Activated CD8-positive, alpha-beta memory T cell treated with anti-CD3 and anti-CD28 coated beads for 36 hours (primary cell): Measurements from ENCODE around the gene DBP. TPM values are rescaled to one million over a fixed set of nuclear protein-coding genes. Genes with fewer than 3 reads are reported as not detected.
"Not testable (repeated sequence)": the region's sequence is repeated elsewhere in the genome, so short reads cannot be mapped to it uniquely, and the experiment has no call there.

Experiments used
- CTCF ChIA-PET: fragments of 350-600 bp; sonication (Branson Sonifier 250); formaldehyde crosslinking; loops from one replicate; lab custom pipeline; 2021; ENCODE audit warnings: antibody characterized with exemption; lab: Charles Lee
- POLR2A ChIA-PET: fragments of 350-600 bp; sonication (Branson Sonifier 250); formaldehyde crosslinking; loops from one replicate; lab custom pipeline; 2021; ENCODE audit warnings: antibody characterized with exemption; lab: Charles Lee
- total RNA-seq, 2 experiments: library from RNA; stranded (reverse); gene quantifications; one replicate each; pipeline ENCODE4 v1.2.3, GENCODE V29; 2021

The DBP gene, protein sequence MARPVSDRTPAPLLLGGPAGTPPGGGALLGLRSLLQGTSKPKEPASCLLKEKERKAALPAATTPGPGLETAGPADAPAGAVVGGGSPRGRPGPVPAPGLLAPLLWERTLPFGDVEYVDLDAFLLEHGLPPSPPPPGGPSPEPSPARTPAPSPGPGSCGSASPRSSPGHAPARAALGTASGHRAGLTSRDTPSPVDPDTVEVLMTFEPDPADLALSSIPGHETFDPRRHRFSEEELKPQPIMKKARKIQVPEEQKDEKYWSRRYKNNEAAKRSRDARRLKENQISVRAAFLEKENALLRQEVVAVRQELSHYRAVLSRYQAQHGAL
- 1 to 10 TPM; 9.0 to 9.9 TPM for total RNA-seq

DNA sequence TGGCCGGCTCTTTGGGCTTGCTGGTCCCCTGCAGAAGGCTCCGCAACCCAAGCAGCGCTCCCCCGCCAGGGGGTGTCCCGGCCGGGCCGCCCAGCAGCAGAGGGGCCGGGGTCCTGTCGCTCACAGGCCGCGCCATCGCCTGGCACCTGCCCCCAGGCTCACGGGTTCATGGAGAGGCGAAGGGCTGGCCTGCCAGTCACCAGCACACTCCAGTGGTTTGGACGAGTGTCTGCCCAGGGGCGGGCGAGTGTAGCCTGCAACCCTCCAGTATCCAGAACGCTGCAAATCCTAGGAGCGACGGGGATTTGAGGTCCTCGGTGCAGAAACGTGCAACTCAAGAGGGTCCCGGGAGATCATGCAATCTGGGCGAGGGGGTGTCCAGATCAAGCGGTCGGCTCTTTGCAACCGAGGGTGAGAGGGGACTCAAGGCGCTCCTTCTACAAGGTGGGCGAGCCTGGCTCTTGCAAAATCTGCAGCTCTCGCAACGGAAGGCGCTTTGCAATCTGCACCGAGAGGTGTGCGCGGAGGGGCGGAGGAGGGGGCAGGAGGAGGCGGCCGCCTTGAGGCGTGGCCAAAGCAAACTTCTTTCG, at the start of gene DBP:
Gene DBP, minus strand, starts transcription at position 521 of the 590 bp plus-strand sequence. Its CDS starts 385 bp downstream, at position 136.
- ChIA-PET POLR2A (interaction anchor here (0.6 to 1.8 kb wide), 3 partner anchors 13 to 242 kb away, joined by 4 to 10 read pairs (median 4); partner anchors contain the start of genes RPL18 and SPHK2), CTCF (interaction anchor here (0.9 to 1.7 kb wide), 2 partner anchors 9 to 14 kb away, joined by 4 to 5 read pairs; partner anchors contain the start of gene CA11)

DNA sequence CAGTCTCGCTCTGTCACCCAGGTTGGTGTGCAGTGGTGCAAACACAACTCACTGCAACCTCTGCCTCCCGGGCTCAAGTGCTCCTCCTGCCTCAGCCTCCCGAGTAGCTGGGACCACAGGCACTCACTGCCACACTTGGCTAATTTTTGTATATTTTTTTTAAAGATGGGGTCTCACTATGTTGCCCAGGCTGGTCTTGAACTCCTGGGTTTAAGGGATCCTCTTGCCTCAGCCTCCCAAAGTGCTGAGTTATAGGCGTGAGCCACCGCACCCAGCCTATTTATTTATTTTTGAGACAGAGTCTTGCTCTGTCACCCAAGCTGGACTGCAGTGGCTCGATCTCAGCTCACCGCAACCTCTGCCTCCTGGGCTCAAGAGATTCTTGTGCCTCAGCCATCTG, 49.5 kb upstream of the DBP start:
- POLR2A ChIA-PET, CTCF ChIA-PET: not testable (repeated sequence)

DNA sequence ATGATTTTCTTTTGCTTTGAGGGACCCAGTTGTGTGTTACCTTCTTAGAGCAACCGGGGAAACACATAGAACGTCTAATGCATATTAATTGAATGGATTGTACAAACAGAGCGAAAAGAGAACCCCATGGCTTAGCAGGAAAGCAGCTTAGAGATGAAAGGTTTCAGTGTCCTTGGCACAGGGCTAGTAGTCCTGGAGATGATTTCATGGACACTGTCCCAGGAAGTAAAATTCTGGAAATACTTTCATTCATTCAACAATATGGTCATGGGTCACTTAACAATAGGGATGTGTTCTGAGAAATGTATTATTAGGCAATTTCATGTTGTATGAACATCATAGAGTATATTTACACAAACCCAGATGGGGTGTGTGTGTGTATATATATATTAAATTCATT, 48.9 kb upstream of the DBP start:
- POLR2A ChIA-PET, result no interaction called here
- CTCF ChIA-PET, result no interaction called here

DNA sequence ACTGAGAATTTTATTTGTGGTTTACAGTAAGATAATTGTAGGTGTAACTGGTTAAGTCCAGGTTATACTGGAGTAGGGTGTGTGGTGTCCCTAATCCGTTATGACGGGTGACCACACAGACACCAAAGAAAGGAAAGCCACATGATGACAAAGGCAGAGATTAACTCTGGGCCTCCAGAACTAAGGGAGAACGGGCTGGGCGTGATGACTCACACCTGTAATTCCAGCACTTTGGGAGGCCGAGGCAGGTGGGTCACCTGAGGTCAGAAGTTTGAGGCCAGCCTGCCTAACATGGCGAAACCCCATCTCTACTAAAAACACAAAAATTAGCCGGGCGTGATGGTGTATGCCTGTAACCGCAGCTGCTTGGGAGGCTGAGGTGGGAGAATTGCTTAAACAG, 48.4 kb upstream of the DBP start:
- POLR2A ChIA-PET, result no interaction called here
- CTCF ChIA-PET, result no interaction called here

DNA sequence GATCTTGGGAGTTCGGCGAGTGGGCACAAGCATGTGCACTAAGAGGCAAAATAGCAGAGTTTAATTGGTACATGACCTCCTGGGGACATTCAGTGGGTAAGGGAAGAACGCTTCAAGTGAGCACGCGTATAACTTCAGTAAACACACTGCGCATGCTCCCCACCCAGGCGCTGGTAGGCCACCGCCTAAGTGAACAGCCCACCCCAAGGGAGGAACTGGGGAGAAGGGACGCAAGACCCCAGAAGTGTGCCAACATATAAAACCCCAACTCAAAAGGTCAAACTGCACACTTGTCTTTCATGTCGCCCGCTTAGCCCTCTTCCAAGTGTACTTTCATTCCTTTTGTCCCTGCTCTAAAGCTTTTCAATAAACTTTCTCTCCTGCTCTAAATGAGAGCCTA, 46.2 kb upstream of the DBP start:
- ChIA-PET CTCF (no interaction called here), POLR2A (no interaction called here)

DNA sequence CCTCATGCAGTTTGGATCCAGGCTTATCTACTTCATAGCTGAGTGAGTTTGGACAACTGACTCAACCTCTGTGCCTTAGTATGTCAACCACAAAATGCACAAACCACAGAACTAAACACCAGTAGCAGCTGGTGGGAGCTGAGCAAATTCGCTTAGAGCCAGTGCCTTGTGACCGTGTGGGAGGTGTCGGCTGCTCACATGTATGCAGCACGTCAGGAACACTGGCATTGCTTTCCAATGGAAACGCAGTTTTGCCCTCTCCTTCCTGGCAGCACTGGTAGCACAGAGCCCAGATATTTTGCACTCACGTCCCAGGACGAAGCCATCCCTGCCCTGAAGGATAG, 43.9 kb upstream of the DBP start:
- CTCF ChIA-PET, result no interaction called here
- POLR2A ChIA-PET, result no interaction called here

DNA sequence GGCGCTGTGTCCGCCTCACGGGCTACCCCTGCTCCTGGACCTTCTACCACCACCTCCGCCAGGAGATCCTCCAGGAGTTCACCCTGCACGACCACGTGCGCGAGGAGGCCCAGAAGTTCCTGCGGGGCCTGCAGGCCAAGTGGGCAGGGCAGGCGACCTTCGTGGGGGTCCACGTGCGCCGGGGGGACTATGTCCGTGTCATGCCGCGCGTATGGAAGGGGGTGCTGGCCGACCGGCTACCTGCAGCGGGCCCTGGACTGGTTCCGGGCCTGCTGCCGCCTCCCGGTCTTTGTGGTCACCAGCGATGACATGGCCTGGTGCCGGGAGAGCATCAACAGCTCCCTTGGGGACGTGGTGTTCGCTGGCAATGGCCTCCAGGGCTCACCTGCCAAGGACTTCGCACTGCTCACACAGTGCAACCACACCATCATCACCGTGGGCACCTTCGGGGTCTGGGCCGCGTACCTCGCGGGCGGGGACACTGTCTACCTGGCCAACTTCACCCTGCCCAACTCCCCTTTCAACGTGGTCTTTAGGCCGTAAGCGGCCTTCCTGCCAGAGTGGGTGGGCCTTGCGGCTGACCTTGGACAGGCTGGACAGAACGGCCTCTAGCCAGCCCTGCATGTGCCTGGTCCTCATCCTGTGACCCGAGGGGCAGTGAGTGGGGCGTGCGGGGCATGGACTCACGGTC, 43.4 kb upstream of the DBP start:
- POLR2A ChIA-PET, result no interaction called here
- CTCF ChIA-PET, result no interaction called here

DNA sequence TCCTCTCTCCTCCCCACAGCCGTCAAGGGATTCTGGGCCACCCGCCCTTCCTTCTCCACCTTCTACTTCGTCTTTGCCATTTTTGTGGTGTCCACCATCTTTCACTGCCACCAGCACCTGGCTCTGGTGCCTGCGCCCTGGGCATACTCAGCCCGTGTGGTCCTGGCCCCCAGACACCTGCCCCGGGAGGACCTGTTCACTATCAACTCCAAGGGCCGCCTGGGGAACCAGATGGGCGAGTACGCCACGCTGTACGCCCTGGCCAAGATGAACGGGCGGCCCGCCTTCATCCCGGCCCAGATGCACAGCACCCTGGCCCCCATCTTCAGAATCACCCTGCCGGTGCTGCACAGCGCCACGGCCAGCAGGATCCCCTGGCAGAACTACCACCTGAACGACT, 42.8 kb upstream of the DBP start:
- CTCF ChIA-PET, POLR2A ChIA-PET: not testable (repeated sequence)

DNA sequence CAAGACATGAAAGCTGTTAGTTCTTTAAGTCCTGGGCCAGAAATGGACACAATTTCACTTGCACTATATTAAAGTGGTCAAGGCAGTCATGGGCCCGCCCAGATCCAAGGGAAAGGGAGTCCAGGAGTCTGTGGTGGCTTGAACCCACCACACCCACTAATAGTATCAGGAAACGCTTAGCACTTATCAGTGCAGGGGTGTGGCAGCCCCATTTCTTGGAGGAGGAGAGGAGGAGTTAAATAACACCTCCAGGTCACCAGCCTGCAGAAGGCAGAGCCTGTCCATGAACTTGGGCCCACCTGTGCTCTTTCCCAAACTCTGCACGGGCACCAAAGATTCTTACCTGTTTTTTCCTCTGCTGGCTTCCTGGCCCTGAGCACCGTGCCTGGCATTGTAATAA, 41.0 kb upstream of the DBP start:
- POLR2A ChIA-PET, result interaction anchor here (0.6 kb wide), 1 partner anchor 69 kb away, joined by 3 read pairs; no protein-coding TSS in a partner anchor
- CTCF ChIA-PET, result interaction anchor here (0.9 kb wide), 1 partner anchor 32 kb away, joined by 3 read pairs; the partner anchor contains the start of gene CA11

DNA sequence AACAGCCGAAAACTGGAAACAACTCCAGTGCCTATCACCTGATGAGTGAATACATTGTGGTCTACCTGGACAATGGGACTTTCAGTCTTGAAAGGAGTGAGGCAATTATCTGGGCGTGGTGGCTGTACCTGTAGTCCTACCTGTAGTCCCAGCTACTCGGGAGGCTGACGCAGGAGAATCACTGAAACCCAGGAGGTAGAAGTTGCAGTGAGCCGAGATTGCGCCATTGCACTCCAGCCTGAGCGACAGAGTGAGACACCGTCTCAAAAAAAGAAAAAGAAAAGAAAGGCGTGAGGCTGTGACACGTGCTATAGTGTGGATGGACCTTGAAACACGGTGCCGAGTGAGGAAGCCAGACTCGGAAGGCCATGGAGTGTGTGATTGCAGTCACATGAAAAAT, 39.7 kb upstream of the DBP start:
- ChIA-PET POLR2A (no interaction called here), CTCF (no interaction called here)

DNA sequence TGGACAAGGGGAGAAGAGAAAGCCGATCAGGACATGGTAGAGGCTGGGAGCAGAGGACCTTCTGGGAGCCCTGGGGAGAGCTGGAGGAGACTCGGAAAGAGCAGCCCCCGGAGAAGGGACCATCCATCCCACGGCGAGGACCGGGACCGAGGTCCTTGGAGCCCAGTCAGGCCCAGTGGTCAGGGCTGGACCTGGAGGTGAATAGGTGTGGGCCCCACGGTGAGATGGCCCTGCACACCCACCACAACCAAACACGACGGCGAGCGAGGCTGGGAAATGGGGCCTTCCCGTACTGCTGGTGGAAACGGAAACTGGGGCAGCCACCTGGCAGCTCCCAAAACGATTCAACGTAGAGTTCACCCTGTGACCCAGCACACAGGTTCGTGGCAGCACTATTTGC, 39.3 kb upstream of the DBP start:
- POLR2A ChIA-PET, result no interaction called here

DNA sequence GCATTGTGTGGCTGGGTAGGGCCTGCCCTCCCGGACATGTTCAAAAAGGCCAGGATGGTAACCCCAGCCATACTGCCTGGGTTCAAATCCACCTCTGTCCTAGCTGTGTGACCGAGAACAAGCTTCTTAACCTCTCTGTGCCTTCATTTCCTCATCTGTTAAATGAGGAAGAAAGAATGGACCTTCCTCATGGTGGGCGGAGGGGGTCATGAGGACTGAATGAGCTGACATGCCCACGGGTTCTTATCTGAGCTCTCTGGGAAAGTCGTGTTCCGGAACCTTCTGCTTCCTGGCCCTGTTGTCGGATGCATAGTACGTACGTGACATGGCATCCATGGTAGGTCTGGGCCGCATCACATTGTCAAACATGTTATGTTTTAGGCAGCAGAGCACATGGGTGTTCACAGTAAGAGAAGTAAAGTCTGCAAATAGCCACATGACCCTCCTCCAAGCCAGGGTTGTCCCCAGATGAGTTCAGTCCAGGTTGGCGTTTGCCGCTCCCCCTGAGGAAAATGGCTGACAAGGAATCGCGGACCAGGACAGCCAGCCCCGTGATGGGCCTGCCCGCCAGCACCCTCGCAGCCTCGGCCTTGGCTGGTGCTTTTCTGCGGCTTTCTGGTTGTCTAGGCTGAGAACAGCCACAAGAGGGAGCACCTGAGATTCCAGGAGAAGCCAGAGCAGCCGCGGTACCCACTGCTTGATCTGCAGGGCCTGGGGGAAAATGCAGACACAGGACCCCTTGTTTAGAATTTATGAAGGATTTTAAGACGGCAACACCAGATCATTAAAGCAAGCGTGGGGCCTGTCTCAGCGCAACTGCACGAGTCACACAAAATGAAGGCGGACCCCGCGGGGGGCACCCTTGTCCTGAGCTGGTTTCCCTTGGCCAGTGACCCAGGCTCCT, 38.0 kb upstream of the DBP start:
- ChIA-PET POLR2A (no interaction called here), CTCF (interaction anchor here (0.6 to 3.0 kb wide), 9 partner anchors 21 to 295 kb away, joined by 3 to 12 read pairs (median 3); partner anchors contain the start of genes CA11 and FUT2)

More for the DNA sequence above, 39.3 kb upstream of the DBP start:
- CTCF ChIA-PET, result no interaction called here

DNA sequence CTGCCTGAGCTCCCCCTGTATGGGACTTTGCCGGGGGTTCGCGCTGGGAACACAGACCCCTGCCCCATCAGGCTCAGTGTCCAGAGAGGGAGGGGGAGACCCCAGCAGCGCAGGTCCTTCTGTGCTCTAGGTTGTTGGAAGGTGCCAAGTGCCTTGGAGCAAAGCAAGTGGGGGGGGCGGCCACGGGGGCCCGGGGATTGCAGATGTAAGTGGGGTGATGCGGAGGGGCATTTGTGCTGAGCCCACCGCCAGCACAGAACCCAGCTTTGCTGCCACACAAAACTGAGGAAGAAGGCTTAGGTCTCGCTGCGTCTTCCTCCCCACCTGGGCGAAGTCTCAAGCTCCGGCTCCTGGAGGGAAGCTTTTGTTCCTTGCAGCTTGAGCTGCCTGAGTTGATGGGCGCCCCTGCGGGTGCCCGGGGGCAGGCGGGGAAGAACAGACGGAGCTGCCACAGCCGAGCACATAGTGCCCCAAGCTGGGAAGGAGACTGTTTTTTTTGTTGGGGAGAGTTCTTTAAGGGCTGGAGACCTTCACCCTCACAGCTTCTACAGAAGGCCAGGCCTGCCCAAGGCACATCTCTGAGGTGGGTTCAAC, 37.1 kb upstream of the DBP start:
- ChIA-PET POLR2A (no interaction called here), CTCF (interaction anchor here (0.7 to 3.0 kb wide), 9 partner anchors 9 to 389 kb away, joined by 3 to 12 read pairs (median 3); partner anchors contain the start of gene CA11)

DNA sequence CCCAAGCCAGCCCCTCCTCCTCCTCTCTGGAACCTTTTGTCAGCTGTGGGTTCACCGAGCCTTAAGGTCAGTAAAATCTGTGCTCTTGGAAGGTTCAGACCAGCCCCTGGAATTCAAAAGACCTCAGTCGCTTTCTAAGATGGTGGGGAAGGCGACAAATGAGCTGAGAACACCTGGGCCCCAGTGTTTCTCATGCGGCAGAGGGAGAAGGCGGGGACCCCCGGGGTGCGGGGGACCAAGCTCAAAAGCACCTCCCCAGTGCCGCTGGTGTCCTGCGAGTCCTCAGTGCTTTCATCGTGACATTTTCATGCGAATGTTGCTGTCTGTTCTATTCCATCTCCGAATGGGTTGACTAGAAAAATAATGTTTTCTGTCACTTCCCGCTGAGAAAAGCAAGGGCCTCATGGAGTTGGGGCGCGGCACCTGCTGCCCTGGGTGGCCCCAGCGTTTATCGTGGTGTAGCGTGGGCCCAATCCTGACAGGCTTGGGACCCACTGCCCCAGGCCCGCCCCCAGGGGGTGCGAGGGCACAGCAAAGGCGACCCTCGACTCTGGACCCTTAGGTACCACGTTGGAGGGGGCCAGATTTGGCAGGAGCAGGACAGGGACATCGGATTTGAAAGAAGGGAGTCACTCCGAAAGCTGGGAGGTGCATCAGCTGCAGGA, 36.4 kb upstream of the DBP start:
- ChIA-PET POLR2A (no interaction called here), CTCF (interaction anchor here (0.7 to 3.0 kb wide), 4 partner anchors 8 to 388 kb away, joined by 3 to 12 read pairs (median 3); partner anchors contain the start of gene CA11)

DNA sequence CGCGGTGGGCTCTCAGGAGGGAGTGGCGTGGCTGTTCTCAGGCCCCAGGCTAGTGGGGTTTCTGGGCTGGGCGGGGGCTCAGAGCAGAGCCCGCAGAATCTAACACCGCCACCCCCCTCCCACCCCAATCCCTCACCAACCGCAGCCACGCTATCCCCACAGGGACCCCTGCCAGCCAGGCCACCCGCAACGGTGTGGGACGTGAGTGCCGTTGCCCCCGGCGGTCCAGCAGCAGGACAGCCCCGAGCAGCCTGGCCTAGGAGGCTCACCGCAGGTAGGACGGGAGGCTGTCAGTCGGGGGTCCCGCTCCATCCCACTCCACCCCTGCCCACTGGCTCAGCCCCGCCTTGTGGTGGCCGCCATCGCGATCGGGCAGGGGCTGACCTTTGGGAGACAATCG, 35.8 kb upstream of the DBP start, which contains the start of gene NTN5:
Gene NTN5, minus strand, starts transcription at position 24 of the 400 bp plus-strand sequence. CDS start 2,031 bp downstream, outside the sequence.
- POLR2A ChIA-PET, result no interaction called here

DNA sequence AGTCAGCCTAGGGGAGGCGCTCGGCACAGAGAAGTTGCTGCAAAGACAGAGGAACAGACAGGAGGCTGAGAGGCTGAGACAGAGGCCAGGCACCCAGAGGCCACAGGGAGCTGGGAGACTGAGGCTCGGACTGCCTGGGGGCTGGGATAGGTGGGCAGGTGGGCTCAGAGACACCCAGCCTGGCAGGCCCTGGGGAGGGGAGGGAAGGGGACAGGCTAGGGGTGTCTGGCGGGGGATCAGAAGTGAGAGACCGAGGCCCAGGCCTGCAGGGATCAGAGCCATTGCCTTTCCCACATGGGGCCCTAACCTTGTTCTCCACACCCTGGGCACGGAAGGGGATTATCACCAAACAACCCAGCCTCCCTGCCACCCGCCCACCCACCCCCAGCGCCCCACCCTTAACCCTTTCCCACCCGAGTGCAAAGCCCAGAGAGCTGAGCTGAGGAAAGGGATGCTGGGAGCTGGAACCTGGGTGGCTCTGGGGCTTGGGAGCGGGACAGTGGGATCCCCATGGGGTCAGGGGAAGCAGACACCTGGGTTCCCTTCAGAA, 34.3 kb upstream of the DBP start:
- ChIA-PET CTCF (interaction anchor here (0.6 kb wide), 1 partner anchor 22 kb away, joined by 3 read pairs; no protein-coding TSS in a partner anchor), POLR2A (interaction anchor here (0.7 kb wide), 1 partner anchor 353 kb away, joined by 3 read pairs; no protein-coding TSS in a partner anchor)

More for the DNA sequence above, 35.8 kb upstream of the DBP start, which contains the start of gene NTN5:
- CTCF ChIA-PET, result no interaction called here

DNA sequence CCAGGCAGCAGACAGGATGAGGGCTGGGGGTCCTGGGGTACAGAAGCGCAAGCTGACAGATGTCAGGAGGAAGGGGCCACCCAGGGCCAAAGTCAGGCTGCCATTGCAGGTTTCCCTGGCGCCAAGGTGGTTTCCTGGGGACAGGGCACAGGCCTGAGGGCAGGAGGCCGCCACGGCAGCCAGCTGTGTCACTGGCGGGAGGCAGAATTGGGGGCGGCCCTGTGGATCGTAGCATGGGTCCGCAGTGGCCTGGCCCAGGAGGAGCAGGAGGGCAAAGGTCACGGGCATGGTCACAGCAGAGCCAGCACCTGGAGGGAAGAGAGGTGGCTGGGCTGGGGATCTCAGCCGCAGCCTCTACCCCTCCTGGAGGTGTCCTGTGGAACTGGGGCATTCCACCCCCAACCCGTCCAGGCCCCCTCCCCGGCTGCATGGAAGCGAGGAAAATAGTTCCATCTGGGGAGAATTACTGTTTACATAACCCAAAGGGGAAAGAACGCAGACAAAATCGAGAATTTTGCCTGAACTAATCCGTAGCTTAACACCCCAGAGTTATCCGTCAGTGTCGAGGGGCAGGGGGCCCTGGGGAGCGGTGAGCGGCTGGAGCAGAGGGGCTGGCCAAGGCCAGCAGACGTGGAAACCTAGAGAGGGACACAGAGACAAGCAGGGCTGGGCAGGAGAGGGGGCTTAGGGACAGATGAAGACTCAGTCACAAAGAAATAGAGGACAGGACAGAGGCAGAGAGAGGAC, 33.7 kb upstream of the DBP start:
- POLR2A ChIA-PET, result interaction anchor here (0.7 kb wide), 1 partner anchor 352 kb away, joined by 3 read pairs; no protein-coding TSS in a partner anchor
- CTCF ChIA-PET, result interaction anchor here (0.6 kb wide), 1 partner anchor 21 kb away, joined by 3 read pairs; no protein-coding TSS in a partner anchor
